ENCODE data around the gene B3GNT3.

B3GNT3 gene

DNA sequence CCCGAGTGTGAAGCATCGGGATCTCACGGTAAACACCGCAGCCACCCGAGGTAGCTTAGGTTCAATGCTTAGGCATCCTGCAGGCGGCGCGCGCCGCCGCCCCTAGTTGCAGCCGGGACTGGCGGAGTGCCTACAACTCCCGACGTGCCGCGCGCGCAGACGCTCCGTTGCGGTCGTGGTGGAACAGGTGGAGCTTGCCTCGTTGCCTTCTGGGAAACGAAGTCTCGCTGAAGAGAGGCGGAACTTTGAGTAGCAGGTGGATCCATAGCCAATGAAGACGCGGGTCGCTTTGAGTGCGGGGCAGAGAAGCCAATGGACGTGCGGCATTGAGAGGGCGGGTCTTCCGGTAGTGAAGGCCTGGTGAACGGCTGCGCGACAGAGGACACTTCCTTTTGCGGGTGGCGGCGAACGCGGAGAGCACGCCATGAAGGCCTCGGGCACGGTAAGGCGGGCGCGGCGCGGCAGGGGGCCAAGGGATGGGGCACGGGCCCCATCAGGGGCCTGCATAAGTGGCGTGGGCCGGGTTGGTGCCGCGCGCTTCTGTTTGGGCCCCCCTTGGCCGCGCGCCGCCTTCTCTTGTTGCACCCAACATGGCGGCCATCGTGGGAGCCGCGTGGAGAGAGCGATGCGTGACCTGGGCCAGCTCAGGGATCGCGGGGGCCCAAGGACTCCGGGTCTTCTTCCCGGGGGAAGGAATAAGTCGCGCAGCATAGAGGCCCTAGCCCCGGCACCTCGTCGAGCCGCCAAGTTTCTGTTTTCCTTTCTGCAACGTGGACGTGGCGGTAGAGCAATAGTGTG is 64.8 kb downstream of the B3GNT3 start, which contains the start of gene RPL18A:
Gene RPL18A (plus strand): TSS at position 378 of the 798 bp plus-strand sequence. CDS start 47 bp downstream, at position 425.
- peak; percentile 96 to 99 for DNase-seq (ENCODE audit: low read depth in 2 of 2)

DNA sequence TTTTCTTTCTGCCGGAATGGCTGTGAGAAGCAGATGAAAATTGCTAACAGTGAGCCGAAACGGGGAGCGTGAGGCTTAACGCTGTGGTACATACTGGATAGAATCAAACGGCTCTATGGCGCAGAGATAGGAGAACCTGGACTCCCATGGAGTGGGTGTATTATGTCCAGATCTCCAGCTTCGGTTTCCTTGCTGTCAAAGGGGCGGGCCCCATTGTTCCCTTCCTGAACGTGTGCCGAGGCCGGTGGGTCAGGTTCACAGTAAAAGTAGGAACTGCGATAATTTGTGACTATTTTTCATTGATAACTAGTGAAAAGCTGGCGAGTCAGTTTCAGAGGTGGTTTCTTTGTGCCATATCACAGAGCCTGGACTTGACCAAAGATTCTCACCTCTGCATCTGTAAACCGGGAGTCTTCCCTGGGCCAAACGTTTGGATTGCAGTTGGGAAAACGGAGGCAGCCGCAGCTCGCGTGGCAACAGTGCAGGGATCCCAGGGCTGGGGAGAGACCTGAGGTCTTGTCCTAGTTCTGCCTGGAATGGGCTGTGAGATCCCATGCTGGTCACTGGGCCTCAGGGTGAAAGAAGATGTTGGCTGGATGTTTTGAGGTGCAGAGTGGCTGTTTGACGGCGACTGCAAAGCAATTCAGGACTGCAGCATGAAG is 65.5 kb downstream of the B3GNT3 start:
- DNase-seq (ENCODE audit: low read depth in 2 of 2) = no peak

DNA sequence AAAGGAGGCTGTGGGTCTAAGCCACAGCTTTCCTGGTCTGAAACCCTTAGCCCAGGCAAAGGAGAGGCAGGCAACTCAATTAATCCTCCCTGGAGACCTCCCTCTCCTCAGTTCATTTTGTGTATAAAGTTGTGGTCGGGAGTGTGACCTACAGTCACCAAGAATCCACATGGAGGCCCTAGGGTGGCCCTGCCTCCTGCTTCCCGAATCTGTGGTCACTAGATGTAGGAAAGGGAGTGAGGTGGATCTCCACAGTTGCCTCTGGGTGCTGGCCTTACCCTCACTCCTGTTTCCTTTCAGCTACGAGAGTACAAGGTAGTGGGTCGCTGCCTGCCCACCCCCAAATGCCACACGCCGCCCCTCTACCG is 66.0 kb downstream of the B3GNT3 start:
- DNase-seq (ENCODE audit: low read depth in 2 of 2) = no peak

DNA sequence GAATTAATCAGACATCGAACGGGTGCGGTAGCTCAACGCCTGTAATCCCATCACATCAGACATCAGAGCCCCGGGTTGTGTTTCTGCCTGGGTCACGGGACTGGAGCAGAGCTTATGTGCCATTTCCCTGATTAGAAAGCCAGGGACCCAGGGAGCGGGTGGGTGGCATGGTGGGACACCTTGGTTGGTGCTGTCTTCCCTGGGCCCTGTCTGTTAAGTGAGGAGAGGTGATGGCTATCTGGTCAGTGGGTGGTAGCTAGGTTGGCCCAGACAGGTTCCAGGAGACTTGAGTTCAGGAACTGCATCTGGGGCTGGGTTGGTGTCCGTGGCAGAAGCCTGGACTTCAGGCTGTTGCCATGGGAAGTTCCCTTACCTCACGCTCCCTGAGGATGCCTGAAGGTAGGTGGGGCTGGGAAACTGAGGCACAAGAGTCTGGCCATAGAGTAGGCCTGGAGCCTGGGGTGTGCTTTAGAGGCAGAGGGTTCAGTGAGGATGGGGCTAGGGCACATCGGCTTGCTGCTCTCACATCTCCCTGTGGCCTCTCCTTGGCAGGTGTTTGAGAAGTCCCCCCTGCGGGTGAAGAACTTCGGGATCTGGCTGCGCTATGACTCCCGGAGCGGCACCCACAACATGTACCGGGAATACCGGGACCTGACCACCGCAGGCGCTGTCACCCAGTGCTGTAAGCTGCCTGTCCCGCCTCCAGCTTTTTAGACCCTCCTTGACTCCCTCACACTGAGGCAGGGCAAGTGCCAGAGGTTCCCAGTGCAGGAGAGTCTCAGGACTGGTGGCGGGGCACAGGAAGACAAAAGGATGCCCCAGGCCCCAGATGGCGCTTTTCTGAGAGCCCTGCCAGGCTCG is 66.8 kb downstream of the B3GNT3 start:
- no peak for DNase-seq (ENCODE audit: low read depth in 2 of 2)

DNA sequence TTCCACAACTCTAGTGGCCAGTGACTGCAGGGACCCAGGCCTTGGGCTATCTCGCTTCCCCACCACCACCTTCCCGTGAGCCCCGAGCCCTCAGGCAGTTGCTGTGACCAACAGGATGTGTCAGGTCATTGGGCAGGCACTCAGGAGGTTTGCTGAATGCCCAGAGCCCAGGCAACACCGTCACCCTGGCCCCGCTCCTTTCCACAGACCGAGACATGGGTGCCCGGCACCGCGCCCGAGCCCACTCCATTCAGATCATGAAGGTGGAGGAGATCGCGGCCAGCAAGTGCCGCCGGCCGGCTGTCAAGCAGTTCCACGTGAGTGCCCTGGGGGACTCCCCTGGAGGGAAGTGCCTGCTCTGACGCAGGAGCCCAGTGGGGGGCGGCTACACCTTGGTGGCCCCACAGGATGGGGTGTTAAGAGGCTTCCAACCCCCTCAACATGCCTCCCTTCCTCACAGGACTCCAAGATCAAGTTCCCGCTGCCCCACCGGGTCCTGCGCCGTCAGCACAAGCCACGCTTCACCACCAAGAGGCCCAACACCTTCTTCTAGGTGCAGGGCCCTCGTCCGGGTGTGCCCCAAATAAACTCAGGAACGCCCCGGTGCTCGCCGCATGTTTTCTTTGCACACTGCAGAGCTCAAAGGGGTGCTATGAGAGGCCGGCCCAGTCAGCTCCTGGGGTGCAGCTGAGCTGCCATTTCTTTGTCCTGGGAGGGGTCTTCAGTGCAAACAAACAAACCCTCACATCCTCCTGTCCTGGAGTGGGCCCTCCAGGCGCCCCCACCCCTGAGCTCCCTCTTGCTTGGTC is 68.0 kb downstream of the B3GNT3 start:
- no peak for DNase-seq (ENCODE audit: low read depth in 2 of 2)
